ENCODE data around the gene MLXIP. TPM values are rescaled to one million over a fixed set of nuclear protein-coding genes. Genes with fewer than 3 reads are reported as not detected.

The MLXIP gene
- total RNA-seq, 1 donor from 2014 or later, result 16.9 TPM

DNA sequence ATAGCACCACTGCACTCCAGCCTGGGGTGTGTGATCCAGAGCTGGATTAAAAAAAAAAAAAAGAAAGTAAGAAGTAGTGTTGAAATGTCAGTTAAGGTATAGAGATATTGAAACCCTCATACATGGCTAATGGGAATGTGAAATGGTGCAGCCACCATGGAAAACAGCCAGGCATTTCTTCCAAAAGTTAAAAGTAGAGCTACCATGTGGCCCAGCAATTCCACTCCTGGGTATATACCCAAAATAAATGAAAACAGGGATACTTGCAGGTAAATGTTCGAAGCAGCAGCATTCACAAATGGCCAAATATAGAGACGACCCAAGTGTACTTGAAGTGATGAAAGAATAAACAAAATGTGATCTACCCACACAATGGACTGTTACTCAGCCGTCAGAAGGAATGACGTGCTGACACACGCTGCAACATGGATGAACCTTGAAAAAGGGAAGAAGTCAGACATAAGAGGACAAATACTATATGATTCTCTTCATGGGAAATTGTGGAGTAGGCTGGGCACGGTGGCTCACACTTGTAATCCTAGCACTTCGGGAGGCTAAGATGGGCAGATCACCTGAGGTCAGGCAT is 80.2 kb downstream of the MLXIP start:
- Histone ChIP-seq H3K4me3 (no peak overlapping the region), H3K36me3 (no peaks in the 10 kb centered on the region), H3K27me3 (no peaks in the 10 kb centered on the region), H3K27ac (no peak overlapping the region), H3K9me3 (no peaks in the 10 kb centered on the region), H3K4me1 (no peaks in the 10 kb centered on the region)
- no peak for DNase-seq (ENCODE audit: extremely low spot score in 2 of 2)
- TF ChIP-seq POLR2AphosphoS5 (IDR thresholded peaks at IDR 0.05; ENCODE audit: insufficient read depth in 1 of 2, low read depth in 1 of 2), result no peak
- intact Hi-C loops (cut with DNase I), result no loop called here

DNA sequence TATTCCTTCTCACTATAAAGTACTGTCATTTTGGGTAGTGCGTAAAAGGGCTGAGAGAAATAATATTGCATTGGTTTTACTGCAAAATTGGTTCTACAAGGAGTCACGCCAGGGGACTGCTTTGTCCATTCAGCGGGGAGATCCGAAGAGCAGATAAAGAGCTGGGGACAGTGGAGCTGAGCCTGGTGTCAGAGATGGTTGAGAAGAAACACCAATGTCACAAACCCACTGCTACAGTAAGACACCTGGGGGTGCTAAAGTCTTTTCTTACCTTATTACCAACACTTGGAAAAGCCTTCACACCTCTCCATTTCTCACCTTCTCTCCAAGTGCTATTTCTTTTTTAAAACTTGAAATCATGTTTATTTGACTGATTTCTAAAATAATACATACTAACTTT is 81.3 kb downstream of the MLXIP start:
- no peaks in the 10 kb centered on the region for H3K4me1 ChIP-seq
- no peak overlapping the region for H3K27ac ChIP-seq
- no peak for DNase-seq (ENCODE audit: extremely low spot score in 2 of 2)
- H3K9me3 ChIP-seq, result no peaks in the 10 kb centered on the region
- TF ChIP-seq POLR2A (IDR thresholded peaks at IDR 0.05) (no peak), POLR2AphosphoS5 (IDR thresholded peaks at IDR 0.05; ENCODE audit: insufficient read depth in 1 of 2, low read depth in 1 of 2) (no peak)
- TF ChIP-seq, protein P1, sequence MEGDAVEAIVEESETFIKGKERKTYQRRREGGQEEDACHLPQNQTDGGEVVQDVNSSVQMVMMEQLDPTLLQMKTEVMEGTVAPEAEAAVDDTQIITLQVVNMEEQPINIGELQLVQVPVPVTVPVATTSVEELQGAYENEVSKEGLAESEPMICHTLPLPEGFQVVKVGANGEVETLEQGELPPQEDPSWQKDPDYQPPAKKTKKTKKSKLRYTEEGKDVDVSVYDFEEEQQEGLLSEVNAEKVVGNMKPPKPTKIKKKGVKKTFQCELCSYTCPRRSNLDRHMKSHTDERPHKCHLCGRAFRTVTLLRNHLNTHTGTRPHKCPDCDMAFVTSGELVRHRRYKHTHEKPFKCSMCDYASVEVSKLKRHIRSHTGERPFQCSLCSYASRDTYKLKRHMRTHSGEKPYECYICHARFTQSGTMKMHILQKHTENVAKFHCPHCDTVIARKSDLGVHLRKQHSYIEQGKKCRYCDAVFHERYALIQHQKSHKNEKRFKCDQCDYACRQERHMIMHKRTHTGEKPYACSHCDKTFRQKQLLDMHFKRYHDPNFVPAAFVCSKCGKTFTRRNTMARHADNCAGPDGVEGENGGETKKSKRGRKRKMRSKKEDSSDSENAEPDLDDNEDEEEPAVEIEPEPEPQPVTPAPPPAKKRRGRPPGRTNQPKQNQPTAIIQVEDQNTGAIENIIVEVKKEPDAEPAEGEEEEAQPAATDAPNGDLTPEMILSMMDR (IDR thresholded peaks at IDR 0.05), result no peak
- no peak overlapping the region for H3K4me3 ChIP-seq
- H3K36me3 ChIP-seq, result no peaks in the 10 kb centered on the region
- intact Hi-C loops (cut with DNase I), result no loop called here
- no peaks in the 10 kb centered on the region for H3K27me3 ChIP-seq

DNA sequence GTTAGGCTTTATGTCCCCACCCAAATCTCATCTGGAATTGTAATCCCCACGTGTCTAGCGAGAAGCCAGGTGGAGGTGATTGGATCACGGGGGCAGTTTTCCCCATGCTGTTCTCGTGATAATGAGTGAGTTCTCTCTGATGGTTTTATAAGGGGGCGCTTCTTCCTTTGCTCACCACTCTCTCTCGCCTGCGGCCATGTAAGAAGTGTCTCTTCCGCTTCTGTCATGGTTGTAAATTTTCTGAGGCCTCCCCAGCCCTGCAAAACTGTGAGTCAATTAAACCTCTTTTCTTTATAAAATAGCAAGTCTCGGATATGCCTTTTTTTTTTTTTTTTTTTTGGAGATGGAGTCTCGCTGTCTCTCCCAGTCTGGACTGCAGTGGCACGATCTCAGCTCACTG is 82.2 kb downstream of the MLXIP start:
- intact Hi-C loops (cut with DNase I), result no loop called here
- Histone ChIP-seq H3K36me3 (no peaks in the 10 kb centered on the region), H3K4me1 (no peaks in the 10 kb centered on the region), H3K9me3 (no peaks in the 10 kb centered on the region), H3K27me3 (no peaks in the 10 kb centered on the region), H3K27ac (no peak overlapping the region), H3K4me3 (no peak overlapping the region)
- no peak for TF ChIP-seq POLR2AphosphoS5 (IDR thresholded peaks at IDR 0.05; ENCODE audit: insufficient read depth in 1 of 2, low read depth in 1 of 2)
- TF ChIP-seq, protein P1 (IDR thresholded peaks at IDR 0.05), result no peak
- no peak for TF ChIP-seq POLR2A (IDR thresholded peaks at IDR 0.05)
- no peak for DNase-seq (ENCODE audit: extremely low spot score in 2 of 2)

DNA sequence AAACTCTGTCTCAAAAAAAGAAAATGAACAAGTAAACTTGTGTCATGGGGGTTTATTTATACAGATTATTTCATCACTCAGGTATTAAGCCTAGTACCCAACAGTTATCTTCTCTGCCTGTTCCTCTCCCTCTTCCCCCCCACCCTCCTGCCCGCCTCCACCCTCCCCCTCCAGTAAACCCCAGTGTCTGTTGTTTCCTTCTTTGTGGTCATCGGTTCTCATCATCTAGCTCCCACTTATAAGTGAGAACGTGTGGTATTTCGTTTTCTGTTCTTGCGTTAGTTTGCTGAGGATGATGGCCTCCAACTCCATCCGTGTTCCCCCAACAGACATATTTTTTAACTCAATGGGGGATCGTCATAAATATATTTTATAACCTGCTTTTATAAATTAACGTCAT is 83.1 kb downstream of the MLXIP start:
- H3K9me3 ChIP-seq, result no peaks in the 10 kb centered on the region
- no peak for DNase-seq (ENCODE audit: extremely low spot score in 2 of 2)
- H3K27me3 ChIP-seq, result no peaks in the 10 kb centered on the region
- intact Hi-C loops (cut with DNase I), result no loop called here
- H3K27ac ChIP-seq, result no peak overlapping the region
- TF ChIP-seq POLR2A (IDR thresholded peaks at IDR 0.05) (no peak), POLR2AphosphoS5 (IDR thresholded peaks at IDR 0.05; ENCODE audit: insufficient read depth in 1 of 2, low read depth in 1 of 2) (no peak)
- TF ChIP-seq, protein P1 (IDR thresholded peaks at IDR 0.05), result no peak
- H3K4me1 ChIP-seq, result no peaks in the 10 kb centered on the region
- H3K4me3 ChIP-seq, result no peak overlapping the region
- H3K36me3 ChIP-seq, result no peaks in the 10 kb centered on the region

DNA sequence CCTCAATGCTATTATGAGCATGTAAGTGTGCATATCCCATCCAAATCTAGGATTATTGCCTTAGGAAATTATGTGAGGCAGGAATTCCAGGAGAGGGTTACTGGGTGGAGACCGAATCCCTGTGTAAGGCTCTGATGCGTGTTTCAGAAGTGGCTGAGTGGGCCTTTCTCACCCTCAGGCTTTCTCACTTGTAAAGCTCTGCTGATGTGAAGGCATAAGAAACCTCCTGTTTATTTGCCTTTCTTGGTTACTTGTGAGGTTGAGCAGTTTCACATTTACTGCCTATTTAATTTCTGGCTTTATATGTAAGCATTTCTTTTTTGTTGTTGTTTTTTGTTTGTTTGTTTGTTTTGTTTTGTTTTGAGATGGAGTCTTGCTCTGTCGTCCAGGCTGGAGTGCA is 84.4 kb downstream of the MLXIP start:
- Histone ChIP-seq H3K4me3 (no peak overlapping the region), H3K4me1 (no peaks in the 10 kb centered on the region), H3K9me3 (no peaks in the 10 kb centered on the region), H3K36me3 (no peaks in the 10 kb centered on the region), H3K27me3 (no peaks in the 10 kb centered on the region), H3K27ac (no peak overlapping the region)
- DNase-seq (ENCODE audit: extremely low spot score in 2 of 2), result no peak
- intact Hi-C loops (cut with DNase I), result no loop called here
- TF ChIP-seq POLR2A (IDR thresholded peaks at IDR 0.05) (no peak), POLR2AphosphoS5 (IDR thresholded peaks at IDR 0.05; ENCODE audit: insufficient read depth in 1 of 2, low read depth in 1 of 2) (no peak)
- TF ChIP-seq, protein P1 (IDR thresholded peaks at IDR 0.05), result no peak
